Smooth muscle cell (in vitro differentiated cells): ENCODE results near the gene FGF18. TPM values are rescaled to one million over a fixed set of nuclear protein-coding genes. Genes with fewer than 3 reads are reported as not detected.
"Not testable (repeated sequence)": the region's sequence is repeated elsewhere in the genome, so short reads cannot be mapped to it uniquely, and the experiment has no call there.

ENCODE experiments used
- DNase-seq: peaks from one replicate; lab custom pipeline; 2025; ENCODE audit not compliant: unreplicated experiment; lab: John Stamatoyannopoulos, UW
- H2AFZ ChIP-seq: fragments of 200-600 bp; sonication (generic); 2 replicates; pipeline ENCODE4 v1.6.0; 2016; ENCODE audit warnings: antibody characterized with exemption, low read depth, mild to moderate bottlenecking
- H3F3A ChIP-seq: fragments of 200-600 bp; sonication (generic); 2 replicates; pipeline ENCODE4 v1.6.0; 2017; ENCODE audit warnings: antibody characterized with exemption, low read depth
- H3K27ac ChIP-seq: fragments of 200-600 bp; sonication (generic); 2 replicates; pipeline ENCODE4 v1.5.1; 2016; ENCODE audit warnings: low read depth, mild to moderate bottlenecking
- H3K27me3 ChIP-seq: fragments of 200-600 bp; sonication (generic); 2 replicates; pipeline ENCODE4 v1.6.1; 2016; ENCODE audit warnings: low read depth, mild to moderate bottlenecking
- H3K36me3 ChIP-seq: fragments of 200-600 bp; sonication (generic); 2 replicates; pipeline ENCODE4 v1.5.1; 2016; ENCODE audit warnings: low read depth
- H3K4me1 ChIP-seq: fragments of 200-600 bp; sonication (generic); 2 replicates; pipeline ENCODE4 v1.5.1; 2016; ENCODE audit warnings: low read depth
- H3K4me2 ChIP-seq: fragments of 200-600 bp; sonication (generic); 2 replicates; pipeline ENCODE4 v1.6.0; 2016; ENCODE audit warnings: mild to moderate bottlenecking
- H3K4me3 ChIP-seq: fragments of 200-600 bp; sonication (generic); 2 replicates; pipeline ENCODE4 v1.5.1; 2016; ENCODE audit warnings: mild to moderate bottlenecking
- H3K79me2 ChIP-seq: fragments of 200-600 bp; sonication (generic); 2 replicates; pipeline ENCODE4 v1.6.0; 2016; ENCODE audit warnings: low read depth, mild to moderate bottlenecking
- H3K9ac ChIP-seq: fragments of 200-600 bp; sonication (generic); 2 replicates; pipeline ENCODE4 v1.6.0; 2016; ENCODE audit warnings: low read depth
- H3K9me3 ChIP-seq: fragments of 200-600 bp; sonication (generic); replicated peaks from 2 replicates; pipeline ENCODE4 v1.5.1; 2016; ENCODE audit warnings: low read depth
- H4K20me1 ChIP-seq: fragments of 200-600 bp; sonication (generic); 2 replicates; pipeline ENCODE4 v1.6.0; 2016; ENCODE audit warnings: low read depth
- CTCF ChIP-seq: fragments of 200-600 bp; sonication (generic); IDR thresholded peaks from 2 replicates; pipeline ENCODE4 v1.5.1; 2017; ENCODE audit warnings: borderline replicate concordance, mild to moderate bottlenecking, antibody characterized with exemption; ENCODE audit not compliant: insufficient read depth, poor library complexity, severe bottlenecking
- WGBS: methylation state at CpG from one replicate; pipeline ENCODE4 v1.1.7; 2016; ENCODE audit warnings: low lambda C conversion rate; 5-methylcytosine and 5-hydroxymethylcytosine counted together
- polyA plus RNA-seq: library from polyadenylated mRNA; unstranded; fragments of >200 nt; fragmentation: Nextera tagmentation; extraction: Ambion mirVana; gene quantifications from 2 replicates; pipeline ENCODE4 v1.2.1, GENCODE V29; 2016
- total RNA-seq: library from RNA; depleted of rRNA; stranded (reverse); fragments of >200 nt; gene quantifications from 2 replicates; pipeline ENCODE4 v1.2.3, GENCODE V29; 2014

Gene FGF18
- total and polyA plus RNA-seq, 2 experiments from 2014 or later, result 0.21 TPM; not detected in 1

- Histone ChIP-seq H3K27ac (no peak overlapping the region), H3K27me3 (no peaks in the 10 kb centered on the region), H3K9me3 (no peaks in the 10 kb centered on the region), H3K4me2 (no peak overlapping the region), H3K9ac (no peak overlapping the region), H3K4me1 (no peaks in the 10 kb centered on the region), H3K79me2 (peaks cover 32% of the 10 kb centered on the region), H4K20me1 (peaks cover 99% of the 10 kb centered on the region), H3K4me3 (no peak overlapping the region), H3K36me3 (peaks cover 10% of the 10 kb centered on the region), H2AFZ (no peak overlapping the region), H3F3A (peaks cover 32% of the 10 kb centered on the region)
- no peak for DNase-seq
- TF ChIP-seq CTCF, result no peak
- 97% methylated on average over 5 of the region's 5 CpGs for WGBS
Measured at GRCh38 chr5:171412186-171412585, 7.3 kb upstream of the FGF18 start.

DNA sequence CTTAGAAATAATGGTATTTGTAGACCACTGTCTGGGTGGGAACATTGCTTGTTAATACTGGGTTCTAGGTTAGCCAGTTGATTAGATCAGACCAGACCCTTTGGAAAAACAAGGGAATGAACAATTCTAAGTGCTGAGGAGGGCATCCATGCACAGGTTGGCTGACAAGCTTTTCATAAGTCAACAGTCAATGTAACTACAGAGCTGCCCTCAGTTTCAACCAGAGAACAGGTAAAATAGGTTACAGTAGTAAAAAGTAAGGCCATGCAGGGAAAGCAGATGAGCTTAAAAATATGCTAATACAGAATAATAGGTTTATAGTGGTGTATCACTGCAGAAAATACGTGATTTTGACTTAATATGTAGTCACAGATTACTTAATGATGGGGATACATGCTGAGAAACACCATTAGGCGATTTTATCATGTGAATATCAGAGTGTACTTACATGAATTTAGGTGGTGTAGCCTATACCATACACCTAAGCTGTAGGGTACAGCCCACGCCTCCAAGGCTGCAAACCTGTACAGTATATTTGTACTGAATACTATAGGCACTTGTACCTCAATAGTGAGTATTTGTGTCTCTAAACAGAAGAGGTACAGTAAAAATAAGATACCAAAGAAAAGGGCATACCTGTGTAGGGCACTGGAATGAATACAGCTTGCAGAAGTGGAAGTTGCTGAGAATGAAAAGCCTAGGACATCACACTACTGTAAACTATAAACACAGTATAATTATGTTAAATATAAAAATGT is 6.1 kb upstream of the FGF18 start:
- Histone ChIP-seq H3K9me3 (no peaks in the 10 kb centered on the region), H3K4me3 (no peak overlapping the region), H3K79me2 (peaks cover 20% of the 10 kb centered on the region), H3K36me3 (peaks cover 2% of the 10 kb centered on the region), H3F3A (peaks cover 31% of the 10 kb centered on the region), H3K4me1 (peaks cover under 1% of the 10 kb centered on the region), H3K4me2 (no peak overlapping the region), H3K9ac (no peak overlapping the region), H4K20me1 (peaks cover 99% of the 10 kb centered on the region), H3K27me3 (no peaks in the 10 kb centered on the region), H2AFZ (no peak overlapping the region), H3K27ac (no peak overlapping the region)
- no peak for TF ChIP-seq CTCF
- DNase-seq, result no peak
- WGBS, result 95% methylated on average over 3 of the region's 3 CpGs

- not testable (repeated sequence) for DNase-seq, H3K4me2 ChIP-seq, H3K27me3 ChIP-seq, H3K27ac ChIP-seq, H3K9me3 ChIP-seq, H3K36me3 ChIP-seq, H3K4me1 ChIP-seq, H2AFZ ChIP-seq, H3K4me3 ChIP-seq, H3K9ac ChIP-seq
- Histone ChIP-seq H3K79me2 (peaks cover 14% of the 10 kb centered on the region), H3F3A (peaks cover 25% of the 10 kb centered on the region), H4K20me1 (peaks cover 98% of the 10 kb centered on the region)
- WGBS, result 92% methylated on average over 5 of the region's 5 CpGs
Measured at GRCh38 chr5:171413993-171414392, 5.5 kb upstream of the FGF18 start.

GRCh38 chr5:171415115-171415730 is 4.2 kb upstream of the FGF18 start:
- Histone ChIP-seq H3K79me2 (peaks cover 1% of the 10 kb centered on the region), H3K9ac (no peak overlapping the region), H3K4me1 (peaks cover 5% of the 10 kb centered on the region), H3K27ac (no peak overlapping the region), H3K36me3 (peaks cover 2% of the 10 kb centered on the region), H3F3A (peaks cover 24% of the 10 kb centered on the region), H3K27me3 (peaks cover 2% of the 10 kb centered on the region), H3K9me3 (no peaks in the 10 kb centered on the region), H4K20me1 (peaks cover 95% of the 10 kb centered on the region), H3K4me2 (no peak overlapping the region), H2AFZ (no peak overlapping the region), H3K4me3 (no peak overlapping the region)
- TF ChIP-seq CTCF, result no peak
- DNase-seq, result no peak
- WGBS, result 89% methylated on average over 9 of the region's 9 CpGs
